WTC11 (cell line): ENCODE results near the gene MTHFD1L.

Experiments
- NFYB ChIP-seq: sonication (generic); formaldehyde crosslinking; conservative IDR thresholded peaks from 2 replicates; pipeline ENCODE4 v1.8.0; 2022; ENCODE audit warnings: low read depth, missing genetic modification reagents
- RELA ChIP-seq: sonication (generic); formaldehyde crosslinking; IDR thresholded peaks from 2 replicates; pipeline ENCODE4 v1.8.1; 2022; ENCODE audit warnings: missing genetic modification reagents, mild to moderate bottlenecking, borderline replicate concordance
- ZNF138 ChIP-seq: sonication (generic); formaldehyde crosslinking; conservative IDR thresholded peaks from 2 replicates; pipeline ENCODE4 v1.8.1; 2022; ENCODE audit warnings: mild to moderate bottlenecking, moderate library complexity, missing genetic modification reagents
- TF ChIP-seq, protein P1 (sequence below): fragments of 200-600 bp; IDR thresholded peaks from 2 replicates; pipeline ENCODE4 v1.8.0; 2022; ENCODE audit warnings: antibody characterized with exemption

DNA sequence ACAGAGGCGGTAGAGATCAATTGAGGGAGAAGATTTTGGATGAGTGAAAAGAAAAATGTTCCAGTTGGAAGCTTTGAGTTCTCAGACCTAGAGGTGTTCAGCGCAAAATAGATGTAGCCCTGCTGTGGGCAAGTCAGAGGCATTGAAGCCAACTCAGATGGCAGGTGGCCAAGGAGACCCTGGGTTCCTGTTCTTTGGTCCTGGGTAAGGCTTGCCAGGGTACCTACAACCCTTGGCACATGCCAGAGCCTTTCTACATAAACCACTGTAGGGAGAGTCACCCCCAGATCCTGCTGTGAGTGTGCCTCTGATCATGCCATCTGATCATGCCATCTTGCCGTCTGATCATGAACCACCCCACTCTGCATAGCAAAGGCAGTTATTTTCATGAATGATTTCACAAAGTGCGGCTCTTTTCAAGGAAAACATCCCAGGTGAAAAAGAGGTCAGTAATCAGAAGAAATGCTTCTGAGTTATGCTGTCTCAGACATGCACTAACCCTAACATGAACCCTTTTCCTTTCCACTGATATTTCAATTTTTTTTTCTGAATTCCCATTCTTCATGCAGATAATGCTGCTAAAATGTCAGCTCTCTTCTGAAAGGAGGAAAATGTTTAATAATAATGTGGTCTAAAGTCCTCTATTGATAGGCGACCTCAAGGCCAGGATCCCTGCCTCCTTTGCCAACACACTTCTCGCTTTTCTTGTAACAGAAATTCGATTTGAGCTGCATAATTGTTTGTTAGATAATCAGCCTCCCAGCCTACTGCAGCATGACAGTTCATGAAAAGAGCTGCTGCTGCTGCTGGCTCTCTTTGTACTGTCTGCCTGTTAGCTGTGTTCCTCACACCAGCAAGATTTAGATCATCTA lies 153.6 kb downstream of the MTHFD1L start:
- no peak for TF ChIP-seq RELA (CRISPR knock-in tag)
- TF ChIP-seq, protein P1, sequence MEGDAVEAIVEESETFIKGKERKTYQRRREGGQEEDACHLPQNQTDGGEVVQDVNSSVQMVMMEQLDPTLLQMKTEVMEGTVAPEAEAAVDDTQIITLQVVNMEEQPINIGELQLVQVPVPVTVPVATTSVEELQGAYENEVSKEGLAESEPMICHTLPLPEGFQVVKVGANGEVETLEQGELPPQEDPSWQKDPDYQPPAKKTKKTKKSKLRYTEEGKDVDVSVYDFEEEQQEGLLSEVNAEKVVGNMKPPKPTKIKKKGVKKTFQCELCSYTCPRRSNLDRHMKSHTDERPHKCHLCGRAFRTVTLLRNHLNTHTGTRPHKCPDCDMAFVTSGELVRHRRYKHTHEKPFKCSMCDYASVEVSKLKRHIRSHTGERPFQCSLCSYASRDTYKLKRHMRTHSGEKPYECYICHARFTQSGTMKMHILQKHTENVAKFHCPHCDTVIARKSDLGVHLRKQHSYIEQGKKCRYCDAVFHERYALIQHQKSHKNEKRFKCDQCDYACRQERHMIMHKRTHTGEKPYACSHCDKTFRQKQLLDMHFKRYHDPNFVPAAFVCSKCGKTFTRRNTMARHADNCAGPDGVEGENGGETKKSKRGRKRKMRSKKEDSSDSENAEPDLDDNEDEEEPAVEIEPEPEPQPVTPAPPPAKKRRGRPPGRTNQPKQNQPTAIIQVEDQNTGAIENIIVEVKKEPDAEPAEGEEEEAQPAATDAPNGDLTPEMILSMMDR: no peak
- TF ChIP-seq NFYB (CRISPR knock-in tag): no peak
- TF ChIP-seq ZNF138 (CRISPR knock-in tag): no peak
